H9 (cell line): ENCODE data around the gene SLC45A1. TPM values are rescaled to one million over a fixed set of nuclear protein-coding genes. Genes with fewer than 3 reads are reported as not detected.

Experiments used
- DNase-seq: peaks from one replicate; pipeline ENCODE4 v3.0.0-alpha.2; 2017
- H2AFZ ChIP-seq: one replicate; pipeline ENCODE4 v1.6.1; 2013; ENCODE audit warnings: mild to moderate bottlenecking, low read length, control low read depth, moderate library complexity
- H2AK5ac ChIP-seq: 2 replicates; pipeline ENCODE4 v1.6.1; 2013; ENCODE audit warnings: low read length, control low read depth, mixed read lengths; ENCODE audit not compliant: insufficient read length
- H2BK120ac ChIP-seq: one replicate; pipeline ENCODE4 v1.6.1; 2013; ENCODE audit warnings: low read depth, mild to moderate bottlenecking, low read length, control low read depth, inconsistent platforms; ENCODE audit not compliant: poor library complexity, severe bottlenecking
- H2BK12ac ChIP-seq: 2 replicates; pipeline ENCODE4 v1.6.1; 2013; ENCODE audit warnings: low read length, control low read depth, mixed read lengths, low read depth; ENCODE audit not compliant: insufficient read length
- H2BK15ac ChIP-seq: 2 replicates; pipeline ENCODE4 v1.6.1; 2013; ENCODE audit warnings: low read depth, low read length, control low read depth
- H2BK20ac ChIP-seq: one replicate; pipeline ENCODE4 v1.6.1; 2013; ENCODE audit warnings: low read depth, mild to moderate bottlenecking, low read length, control low read depth, inconsistent platforms; ENCODE audit not compliant: poor library complexity, severe bottlenecking
- H2BK5ac ChIP-seq: 2 replicates; pipeline ENCODE4 v1.6.1; 2013; ENCODE audit warnings: low read length, control low read depth, mixed read lengths; ENCODE audit not compliant: insufficient read length
- H3K14ac ChIP-seq: 2 replicates; pipeline ENCODE4 v1.6.1; 2013; ENCODE audit warnings: low read length, control low read depth; ENCODE audit not compliant: insufficient read depth
- H3K18ac ChIP-seq: 2 replicates; pipeline ENCODE4 v1.6.1; 2013; ENCODE audit warnings: low read depth, mild to moderate bottlenecking, mixed read lengths, low read length, control low read depth; ENCODE audit not compliant: insufficient read length
- H3K23ac ChIP-seq: 2 replicates; pipeline ENCODE4 v1.6.1; 2013; ENCODE audit warnings: low read length, control low read depth, mixed read lengths, low read depth; ENCODE audit not compliant: insufficient read length
- H3K23me2 ChIP-seq: 2 replicates; pipeline ENCODE4 v1.6.1; 2013; ENCODE audit warnings: low read depth, mild to moderate bottlenecking, mixed read lengths, low read length, control low read depth; ENCODE audit not compliant: insufficient read length, poor library complexity, severe bottlenecking
- H3K27ac ChIP-seq: 2 replicates; pipeline ENCODE4 v1.5.1; 2013; ENCODE audit warnings: low read length, control low read depth, mixed read lengths, low read depth; ENCODE audit not compliant: insufficient read length
- H3K27me3 ChIP-seq: 2 replicates; pipeline ENCODE4 v1.6.1; 2013; ENCODE audit warnings: low read length, control low read depth, inconsistent platforms; ENCODE audit not compliant: insufficient read depth
- H3K4ac ChIP-seq: 2 replicates; pipeline ENCODE4 v1.6.1; 2013; ENCODE audit warnings: low read depth, mild to moderate bottlenecking, control low read depth, inconsistent platforms, low read length, moderate library complexity
- H3K4me1 ChIP-seq: 2 replicates; pipeline ENCODE4 v1.6.1; 2013; ENCODE audit warnings: low read length, control low read depth, inconsistent platforms; ENCODE audit not compliant: insufficient read depth
- H3K4me2 ChIP-seq: 2 replicates; pipeline ENCODE4 v1.6.1; 2013; ENCODE audit warnings: low read length, control low read depth, mixed read lengths; ENCODE audit not compliant: insufficient read length, insufficient read depth
- H3K56ac ChIP-seq: 2 replicates; pipeline ENCODE4 v1.6.1; 2013; ENCODE audit warnings: low read depth, mild to moderate bottlenecking, mixed read lengths, low read length, control low read depth; ENCODE audit not compliant: insufficient read length
- H3K79me1 ChIP-seq: 2 replicates; pipeline ENCODE4 v1.6.1; 2013; ENCODE audit warnings: low read depth, mild to moderate bottlenecking, moderate library complexity, low read length, control low read depth, inconsistent platforms; ENCODE audit not compliant: insufficient read depth, poor library complexity, severe bottlenecking
- H3K79me2 ChIP-seq: 2 replicates; pipeline ENCODE4 v1.6.1; 2013; ENCODE audit warnings: low read length, control low read depth, inconsistent platforms; ENCODE audit not compliant: insufficient read depth
- H3K9ac ChIP-seq: 2 replicates; pipeline ENCODE4 v1.6.1; 2013; ENCODE audit warnings: low read length, control low read depth, mixed read lengths; ENCODE audit not compliant: insufficient read length; ENCODE audit errors: extremely low read depth
- H3K9me3 ChIP-seq: one replicate; pipeline ENCODE4 v1.6.1; 2013; ENCODE audit warnings: low read depth, low read length, inconsistent platforms; ENCODE audit not compliant: control insufficient read depth
- H3T11ph ChIP-seq: one replicate; pipeline ENCODE4 v1.6.1; 2013; ENCODE audit warnings: mild to moderate bottlenecking, low read length, control low read depth, inconsistent platforms
- H4K20me1 ChIP-seq: one replicate; pipeline ENCODE4 v1.6.1; 2013; ENCODE audit not compliant: control insufficient read depth, insufficient read length, insufficient read depth
- H4K5ac ChIP-seq: 2 replicates; pipeline ENCODE4 v1.6.1; 2013; ENCODE audit warnings: low read depth, mild to moderate bottlenecking, mixed read lengths, low read length, control low read depth; ENCODE audit not compliant: insufficient read length
- H4K8ac ChIP-seq: replicated peaks from 2 replicates; pipeline ENCODE4 v1.6.1; 2013; ENCODE audit warnings: low read length, control low read depth, mixed read lengths, low read depth; ENCODE audit not compliant: insufficient read length
- H4K91ac ChIP-seq: 2 replicates; pipeline ENCODE4 v1.6.1; 2013; ENCODE audit warnings: low read depth, mild to moderate bottlenecking, moderate library complexity, mixed read lengths, low read length, control low read depth; ENCODE audit not compliant: insufficient read length
- H3K27ac Mint-ChIP-seq, 3 experiments: 2 replicates in 2 of 3; 3 replicates in 1 of 3; pipeline ENCODE4 v1.8.0; 2020 to 2021; ENCODE audit warnings: mixed read lengths in 3 of 3, mild to moderate bottlenecking in 1 of 3, moderate library complexity in 1 of 3
- H3K27me3 Mint-ChIP-seq: 2 replicates; pipeline ENCODE4 v1.8.0; 2021; ENCODE audit warnings: low read depth, mild to moderate bottlenecking, moderate library complexity, mixed read lengths
- H3K36me3 Mint-ChIP-seq, 3 experiments: 2 replicates in 2 of 3; 3 replicates in 1 of 3; pipeline ENCODE4 v1.8.0; 2020 to 2021; ENCODE audit warnings: low read depth in 3 of 3, mixed read lengths in 3 of 3; ENCODE audit not compliant: insufficient read depth in 1 of 3
- H3K4me1 Mint-ChIP-seq, 2 experiments: 2 replicates each; pipeline ENCODE4 v1.8.0; 2020; ENCODE audit warnings: mixed read lengths in 2 of 2
- H3K4me3 Mint-ChIP-seq, 2 experiments: 2 replicates in 1 of 2; 3 replicates in 1 of 2; pipeline ENCODE4 v1.8.0; 2020 to 2021; ENCODE audit warnings: mild to moderate bottlenecking in 2 of 2, mixed read lengths in 2 of 2, moderate library complexity in 1 of 2
- H3K9me3 Mint-ChIP-seq, 2 experiments: 2 replicates in 1 of 2; 3 replicates in 1 of 2; pipeline ENCODE4 v1.8.0; 2020; ENCODE audit warnings: mild to moderate bottlenecking in 2 of 2, mixed read lengths in 2 of 2, moderate library complexity in 1 of 2
- WGBS: extraction: QIAGEN DNeasy Blood & Tissue Kit; methylation state at CpG from one replicate; pipeline ENCODE4 v1.1.7; 2013; ENCODE audit warnings: missing lambda C conversion rate, low lambda C conversion rate, mixed read lengths; ENCODE audit not compliant: insufficient read length; ENCODE audit errors: extremely low coverage; 5-methylcytosine and 5-hydroxymethylcytosine counted together
- total RNA-seq: library from RNA; stranded (reverse); gene quantifications from 2 replicates; pipeline ENCODE4 v1.2.1, GENCODE V29; 2021
- TF ChIP-seq, protein P1 (sequence below): fragments of 200-600 bp; sonication (generic); conservative IDR thresholded peaks from 3 replicates; pipeline ENCODE4 v1.8.0; 2021; ENCODE audit warnings: antibody characterized with exemption, mild to moderate bottlenecking

SLC45A1 gene
- total RNA-seq, 1 experiment from 2014 or later, result 0.63 TPM

DNA sequence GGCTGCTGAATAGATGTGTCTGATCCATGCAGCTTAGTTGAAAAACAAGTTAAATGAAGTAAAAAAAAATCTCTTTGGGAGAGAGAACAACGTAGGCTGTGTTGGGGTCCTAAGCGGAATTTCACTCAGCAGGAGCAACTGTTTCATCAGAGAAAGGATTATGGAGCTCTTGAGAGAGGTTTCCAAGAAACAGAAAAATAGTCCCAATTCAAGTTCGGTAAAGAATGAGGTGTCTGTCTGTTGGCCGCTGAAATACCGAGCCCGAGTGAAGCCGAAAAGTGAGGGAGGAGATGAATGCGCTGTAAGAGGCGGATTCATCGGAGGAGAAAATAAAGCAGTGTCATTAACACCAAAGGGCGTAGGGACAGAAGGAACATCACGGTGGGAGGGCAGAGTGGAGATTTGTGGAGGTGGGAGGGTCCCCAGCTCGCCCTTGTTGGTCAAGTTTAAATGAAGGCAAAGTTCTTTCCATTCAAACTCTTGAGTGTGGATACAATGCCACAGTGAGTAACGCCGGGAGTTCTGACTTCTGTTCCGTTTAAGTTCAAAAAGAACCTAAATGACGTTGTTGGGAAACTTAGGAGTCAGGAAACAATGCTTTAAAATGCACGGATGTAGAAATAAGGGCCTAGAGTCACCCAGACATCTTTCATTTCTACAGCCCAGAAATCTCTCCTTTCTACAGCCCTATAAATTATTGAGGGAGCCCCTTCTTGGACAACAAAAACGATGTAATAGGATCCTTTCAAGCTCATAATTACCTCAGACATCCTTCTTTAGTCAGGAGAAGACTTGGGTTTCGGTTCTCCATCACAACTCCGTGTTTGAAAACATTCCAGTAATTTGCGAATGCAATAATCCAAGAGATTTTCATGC is 15.6 kb upstream of the SLC45A1 start:
- H3K9me3 Mint-ChIP-seq, result no peaks in the 10 kb centered on the region
- Histone ChIP-seq H4K8ac (no peak overlapping the region), H2BK12ac (no peak overlapping the region), H3K9ac (no peak overlapping the region), H2BK15ac (no peak overlapping the region), H3K9me3 (no peaks in the 10 kb centered on the region), H4K5ac (no peak overlapping the region), H3K23me2 (no peaks in the 10 kb centered on the region), H3K18ac (no peak overlapping the region), H4K91ac (no peak overlapping the region), H3K23ac (no peak overlapping the region), H3K4me2 (no peak overlapping the region), H3K56ac (no peak overlapping the region), H3K79me1 (no peaks in the 10 kb centered on the region), H2BK20ac (no peak overlapping the region), H3K14ac (no peak overlapping the region), H2BK120ac (no peak overlapping the region), H3K4ac (no peak overlapping the region), H2BK5ac (no peak overlapping the region), H3T11ph (no peak overlapping the region), H2AK5ac (no peak overlapping the region), H3K4me1 (no peaks in the 10 kb centered on the region), H3K27me3 (no peaks in the 10 kb centered on the region), H4K20me1 (no peaks in the 10 kb centered on the region), H2AFZ (no peak overlapping the region), H3K27ac (no peak overlapping the region), H3K79me2 (no peaks in the 10 kb centered on the region)
- H3K4me1 Mint-ChIP-seq, result peaks cover 20 to 21% of the 10 kb centered on the region in 2 experiments
- peak overlapping the region; percentile 22 to 72 (median 60); a peak in 5 of 7 replicates for H3K27ac Mint-ChIP-seq
- no peaks in the 10 kb centered on the region for H3K27me3 Mint-ChIP-seq
- H3K4me3 Mint-ChIP-seq, result no peak overlapping the region
- no CpG with 5 or more reads among the region's 22 CpGs for WGBS
- DNase-seq, result no peak
- TF ChIP-seq, protein P1, sequence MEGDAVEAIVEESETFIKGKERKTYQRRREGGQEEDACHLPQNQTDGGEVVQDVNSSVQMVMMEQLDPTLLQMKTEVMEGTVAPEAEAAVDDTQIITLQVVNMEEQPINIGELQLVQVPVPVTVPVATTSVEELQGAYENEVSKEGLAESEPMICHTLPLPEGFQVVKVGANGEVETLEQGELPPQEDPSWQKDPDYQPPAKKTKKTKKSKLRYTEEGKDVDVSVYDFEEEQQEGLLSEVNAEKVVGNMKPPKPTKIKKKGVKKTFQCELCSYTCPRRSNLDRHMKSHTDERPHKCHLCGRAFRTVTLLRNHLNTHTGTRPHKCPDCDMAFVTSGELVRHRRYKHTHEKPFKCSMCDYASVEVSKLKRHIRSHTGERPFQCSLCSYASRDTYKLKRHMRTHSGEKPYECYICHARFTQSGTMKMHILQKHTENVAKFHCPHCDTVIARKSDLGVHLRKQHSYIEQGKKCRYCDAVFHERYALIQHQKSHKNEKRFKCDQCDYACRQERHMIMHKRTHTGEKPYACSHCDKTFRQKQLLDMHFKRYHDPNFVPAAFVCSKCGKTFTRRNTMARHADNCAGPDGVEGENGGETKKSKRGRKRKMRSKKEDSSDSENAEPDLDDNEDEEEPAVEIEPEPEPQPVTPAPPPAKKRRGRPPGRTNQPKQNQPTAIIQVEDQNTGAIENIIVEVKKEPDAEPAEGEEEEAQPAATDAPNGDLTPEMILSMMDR, result no peak
- H3K36me3 Mint-ChIP-seq, result no peaks in the 10 kb centered on the region
